ENCODE results near the gene MAG. TPM values are rescaled to one million over a fixed set of nuclear protein-coding genes. Genes with fewer than 3 reads are reported as not detected.

Gene MAG
- total RNA-seq, 1 donor from 2014 or later, result not detected

- no peak for DNase-seq (ENCODE audit: low spot score)
- no peaks in the 10 kb centered on the region for H4K20me1 ChIP-seq (ENCODE audit: low read depth)
These were observed 56.0 kb downstream of the MAG start for GRCh38 chr19:35347930-35348298.

GRCh38 chr19:35348911-35349611 lies 57.1 kb downstream of the MAG start:
- Histone ChIP-seq H3K4me3 (no peak overlapping the region), H3K27ac (no peak overlapping the region), H3K36me3 (no peaks in the 10 kb centered on the region), H3K4me2 (no peak overlapping the region), H3K79me2 (ENCODE audit: low read depth) (no peaks in the 10 kb centered on the region), H3F3A (ENCODE audit: low read depth) (no peaks in the 10 kb centered on the region), H3K27me3 (peaks cover 41% of the 10 kb centered on the region), H2AFZ (replicated peaks) (no peak overlapping the region), H3K9ac (no peak overlapping the region), H3K9me3 (ENCODE audit: low read depth) (no peaks in the 10 kb centered on the region), H3K4me1 (no peaks in the 10 kb centered on the region), H4K20me1 (ENCODE audit: low read depth) (no peaks in the 10 kb centered on the region)
- H3K4me3 Mint-ChIP-seq, result no peak overlapping the region
- H3K27me3 Mint-ChIP-seq (ENCODE audit: insufficient read depth, low read depth), result peaks cover 13% of the 10 kb centered on the region
- H3K27ac Mint-ChIP-seq, result peak overlapping the region; percentile 88
- no peaks in the 10 kb centered on the region for H3K9me3 Mint-ChIP-seq
- H3K4me1 Mint-ChIP-seq, result peaks cover 8% of the 10 kb centered on the region
- peak; percentile 40 for DNase-seq (ENCODE audit: low spot score)
- TF ChIP-seq EZH2 (IDR thresholded peaks at IDR 0.05), result no peak
- TF ChIP-seq CTCF (IDR thresholded peaks at IDR 0.05), result no peak
- no peak for TF ChIP-seq EZH2phosphoT487 (IDR thresholded peaks at IDR 0.05)
- H3K36me3 Mint-ChIP-seq, result no peaks in the 10 kb centered on the region

More at GRCh38 chr19:35347930-35348298, 56.0 kb downstream of the MAG start:
- Mint-ChIP-seq H3K4me3 (no peak overlapping the region), H3K27ac (no peak overlapping the region), H3K36me3 (no peaks in the 10 kb centered on the region), H3K9me3 (no peaks in the 10 kb centered on the region), H3K27me3 (ENCODE audit: insufficient read depth, low read depth) (peaks cover 15% of the 10 kb centered on the region), H3K4me1 (peaks cover 8% of the 10 kb centered on the region)
- TF ChIP-seq CTCF (IDR thresholded peaks at IDR 0.05), result no peak
- no peak for TF ChIP-seq EZH2phosphoT487 (IDR thresholded peaks at IDR 0.05)
- TF ChIP-seq EZH2 (IDR thresholded peaks at IDR 0.05), result no peak
- H3K27ac ChIP-seq, result no peak overlapping the region
- no peak overlapping the region for H2AFZ ChIP-seq (replicated peaks)
- no peaks in the 10 kb centered on the region for H3K4me1 ChIP-seq
- H3F3A ChIP-seq (ENCODE audit: low read depth), result no peaks in the 10 kb centered on the region
- H3K9ac ChIP-seq, result no peak overlapping the region
- peaks cover 37% of the 10 kb centered on the region for H3K27me3 ChIP-seq
- H3K36me3 ChIP-seq, result no peaks in the 10 kb centered on the region
- H3K4me2 ChIP-seq, result no peak overlapping the region
- no peak overlapping the region for H3K4me3 ChIP-seq
- no peaks in the 10 kb centered on the region for H3K9me3 ChIP-seq (ENCODE audit: low read depth)
- no peaks in the 10 kb centered on the region for H3K79me2 ChIP-seq (ENCODE audit: low read depth)

GRCh38 chr19:35349614-35350521 lies 57.9 kb downstream of the MAG start:
- no peaks in the 10 kb centered on the region for H3K4me1 ChIP-seq
- no peaks in the 10 kb centered on the region for H3K9me3 ChIP-seq (ENCODE audit: low read depth)
- Mint-ChIP-seq H3K36me3 (no peaks in the 10 kb centered on the region), H3K27ac (peak overlapping the region; percentile 88), H3K4me1 (peaks cover 8% of the 10 kb centered on the region), H3K27me3 (ENCODE audit: insufficient read depth, low read depth) (peaks cover 13% of the 10 kb centered on the region), H3K9me3 (no peaks in the 10 kb centered on the region), H3K4me3 (no peak overlapping the region)
- H3K4me3 ChIP-seq, result no peak overlapping the region
- H3F3A ChIP-seq (ENCODE audit: low read depth), result no peaks in the 10 kb centered on the region
- no peak overlapping the region for H3K4me2 ChIP-seq
- no peak overlapping the region for H3K27ac ChIP-seq
- no peaks in the 10 kb centered on the region for H4K20me1 ChIP-seq (ENCODE audit: low read depth)
- no peaks in the 10 kb centered on the region for H3K36me3 ChIP-seq
- DNase-seq (ENCODE audit: low spot score), result no peak
- no peaks in the 10 kb centered on the region for H3K79me2 ChIP-seq (ENCODE audit: low read depth)
- no peak overlapping the region for H2AFZ ChIP-seq (replicated peaks)
- no peak overlapping the region for H3K9ac ChIP-seq
- TF ChIP-seq CTCF (IDR thresholded peaks at IDR 0.05), result no peak
- TF ChIP-seq EZH2 (IDR thresholded peaks at IDR 0.05), result no peak
- TF ChIP-seq EZH2phosphoT487 (IDR thresholded peaks at IDR 0.05), result no peak
- peaks cover 41% of the 10 kb centered on the region for H3K27me3 ChIP-seq
